Vagina (tissue), 2 donors: Measurements from ENCODE around the gene AGAP3.
A peak's percentile ranks its signal among the peaks of the same experiment; 100 is the strongest.

Experiments used
- CTCF ChIP-seq, 3 experiments: fragments of 450-650 bp in 2 of 3; fragments of 200-600 bp in 1 of 3; sonication (generic) in 1 of 3; IDR thresholded peaks; one replicate each; pipeline ENCODE4 v1.5.1; 2017 to 2019; ENCODE audit warnings: antibody characterized with exemption in 3 of 3, mild to moderate bottlenecking in 2 of 3, moderate library complexity in 2 of 3
- POLR2A ChIP-seq, 2 donors: fragments of 450-650 bp; IDR thresholded peaks; one replicate each; pipeline ENCODE4 v1.6.1; 2017; ENCODE audit warnings: antibody characterized with exemption in 2 of 2, mild to moderate bottlenecking in 2 of 2, moderate library complexity in 2 of 2
- POLR2AphosphoS5 ChIP-seq, 2 donors: sonication (generic); formaldehyde crosslinking; IDR thresholded peaks; one replicate each; pipeline ENCODE4 v1.9.0; 2017; ENCODE audit warnings: antibody characterized with exemption in 2 of 2, mild to moderate bottlenecking in 2 of 2, low read depth in 1 of 2; ENCODE audit not compliant: insufficient read depth in 1 of 2

- peak in 1 of 3 experiments; percentile 25 for TF ChIP-seq CTCF (IDR thresholded peaks at IDR 0.05)
- TF ChIP-seq POLR2A (IDR thresholded peaks at IDR 0.05): peak in 1 of 2 donors; percentile 28
- peak in 1 of 2 donors; percentile 75 for TF ChIP-seq POLR2AphosphoS5 (IDR thresholded peaks at IDR 0.05; ENCODE audit: insufficient read depth in 1 of 2, low read depth in 1 of 2)
Observed at GRCh38 chr7:151059367-151060112, 26.7 kb upstream of the AGAP3 start, which contains the start of gene SLC4A2.
